Neural progenitor cell (in vitro differentiated cells): Measurements from ENCODE around the gene PCCA. TPM values are rescaled to one million over a fixed set of nuclear protein-coding genes. Genes with fewer than 3 reads are reported as not detected.
"Not testable (repeated sequence)": the region's sequence is repeated elsewhere in the genome, so short reads cannot be mapped to it uniquely, and the experiment has no call there.

Source experiments
- DNase-seq: peaks from one replicate; pipeline ENCODE4 v3.0.0-alpha.2; 2016; ENCODE audit warnings: low spot score
- H2AFZ ChIP-seq: fragments of 200-600 bp; sonication (generic); replicated peaks from 2 replicates; pipeline ENCODE4 v1.6.1; 2016; ENCODE audit warnings: antibody characterized with exemption
- H3F3A ChIP-seq: fragments of 200-600 bp; sonication (generic); 2 replicates; pipeline ENCODE4 v1.6.1; 2016; ENCODE audit warnings: antibody characterized with exemption, low read depth
- H3K27ac ChIP-seq: fragments of 200-600 bp; sonication (generic); 2 replicates; pipeline ENCODE4 v1.5.1; 2016; ENCODE audit warnings: mild to moderate bottlenecking
- H3K27me3 ChIP-seq: fragments of 200-600 bp; sonication (generic); 2 replicates; pipeline ENCODE4 v1.6.1; 2016; ENCODE audit warnings: mild to moderate bottlenecking, moderate library complexity
- H3K36me3 ChIP-seq: fragments of 200-600 bp; sonication (generic); 2 replicates; pipeline ENCODE4 v1.5.1; 2016
- H3K4me1 ChIP-seq: fragments of 200-600 bp; sonication (generic); 2 replicates; pipeline ENCODE4 v1.6.1; 2016; ENCODE audit warnings: mixed run types
- H3K4me2 ChIP-seq: fragments of 200-600 bp; sonication (generic); 2 replicates; pipeline ENCODE4 v1.6.1; 2016
- H3K4me3 ChIP-seq: fragments of 200-600 bp; sonication (generic); 2 replicates; pipeline ENCODE4 v1.5.1; 2016
- H3K79me2 ChIP-seq: fragments of 200-600 bp; sonication (generic); 2 replicates; pipeline ENCODE4 v1.6.1; 2016; ENCODE audit warnings: low read depth
- H3K9ac ChIP-seq: fragments of 200-600 bp; sonication (generic); 2 replicates; pipeline ENCODE4 v1.6.1; 2016
- H3K9me3 ChIP-seq: fragments of 200-600 bp; sonication (generic); 2 replicates; pipeline ENCODE4 v1.5.1; 2016; ENCODE audit warnings: low read depth
- H4K20me1 ChIP-seq: fragments of 200-600 bp; sonication (generic); 2 replicates; pipeline ENCODE4 v1.6.1; 2016; ENCODE audit warnings: low read depth
- H3K27ac Mint-ChIP-seq: 3 replicates; pipeline ENCODE4 v1.8.0; 2021; ENCODE audit warnings: mixed read lengths
- H3K27me3 Mint-ChIP-seq: 2 replicates; pipeline ENCODE4 v1.8.0; 2022; ENCODE audit warnings: low read depth, mild to moderate bottlenecking, inconsistent platforms, moderate library complexity, mixed read lengths; ENCODE audit not compliant: insufficient read depth
- H3K36me3 Mint-ChIP-seq: 3 replicates; pipeline ENCODE4 v1.8.0; 2021; ENCODE audit warnings: mixed read lengths
- H3K4me1 Mint-ChIP-seq: 3 replicates; pipeline ENCODE4 v1.8.0; 2021; ENCODE audit warnings: mixed read lengths
- H3K4me3 Mint-ChIP-seq: 3 replicates; pipeline ENCODE4 v1.8.0; 2021; ENCODE audit warnings: mild to moderate bottlenecking, moderate library complexity, mixed read lengths
- H3K9me3 Mint-ChIP-seq: 3 replicates; pipeline ENCODE4 v1.8.0; 2020; ENCODE audit warnings: mixed read lengths
- EZH2 ChIP-seq: fragments of 200-600 bp; sonication (generic); IDR thresholded peaks from 2 replicates; pipeline ENCODE4 v1.6.1; 2017; ENCODE audit warnings: antibody characterized with exemption, mild to moderate bottlenecking, moderate library complexity
- EZH2phosphoT487 ChIP-seq: fragments of 200-600 bp; sonication (generic); IDR thresholded peaks from 2 replicates; pipeline ENCODE4 v1.6.1; 2017; ENCODE audit warnings: antibody characterized with exemption
- total RNA-seq: library from RNA; depleted of rRNA; stranded (reverse); fragments of >200 nt; gene quantifications from 2 replicates; pipeline ENCODE4 v1.2.3, GENCODE V29; 2015; ENCODE audit warnings: low replicate concordance
- TF ChIP-seq, protein P1 (sequence below): fragments of 200-600 bp; sonication (generic); IDR thresholded peaks from 2 replicates; pipeline ENCODE4 v1.5.1; 2017; ENCODE audit warnings: antibody characterized with exemption, mild to moderate bottlenecking

PCCA gene
- total RNA-seq, 1 donor from 2014 or later: 60.6 TPM

DNA sequence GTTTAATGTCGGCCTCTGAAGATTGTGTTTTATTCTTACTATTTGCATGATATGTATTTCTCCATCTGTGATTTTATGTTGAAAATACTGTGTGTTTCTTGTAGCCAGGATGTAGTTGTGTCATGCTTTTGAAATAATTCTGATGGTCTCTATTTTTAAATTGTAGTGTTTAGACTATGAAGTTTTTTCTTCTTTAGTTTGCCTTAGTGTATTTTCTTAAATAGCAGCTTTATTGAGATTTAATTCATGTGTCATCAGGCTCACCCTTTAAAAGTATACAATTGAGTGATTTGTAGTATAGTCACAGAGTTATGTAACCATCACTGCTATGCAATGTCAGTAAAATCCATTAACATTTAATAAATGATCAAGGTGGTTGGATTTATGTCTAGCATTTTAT lies 74.5 kb downstream of the PCCA start:
- DNase-seq: no peak
- H3K9me3 ChIP-seq: no peaks in the 10 kb centered on the region
- Mint-ChIP-seq H3K27ac (no peak overlapping the region), H3K27me3 (peaks cover 2% of the 10 kb centered on the region), H3K4me1 (peaks cover 15% of the 10 kb centered on the region), H3K36me3 (peaks cover 31% of the 10 kb centered on the region), H3K4me3 (no peak overlapping the region), H3K9me3 (no peaks in the 10 kb centered on the region)
- H3K4me1 ChIP-seq: peaks cover 17% of the 10 kb centered on the region
- no peaks in the 10 kb centered on the region for H4K20me1 ChIP-seq
- no peaks in the 10 kb centered on the region for H3K27me3 ChIP-seq
- no peak overlapping the region for H3K4me3 ChIP-seq
- no peaks in the 10 kb centered on the region for H3K36me3 ChIP-seq
- TF ChIP-seq EZH2 (no peak), EZH2phosphoT487 (no peak)
- TF ChIP-seq, protein P1, sequence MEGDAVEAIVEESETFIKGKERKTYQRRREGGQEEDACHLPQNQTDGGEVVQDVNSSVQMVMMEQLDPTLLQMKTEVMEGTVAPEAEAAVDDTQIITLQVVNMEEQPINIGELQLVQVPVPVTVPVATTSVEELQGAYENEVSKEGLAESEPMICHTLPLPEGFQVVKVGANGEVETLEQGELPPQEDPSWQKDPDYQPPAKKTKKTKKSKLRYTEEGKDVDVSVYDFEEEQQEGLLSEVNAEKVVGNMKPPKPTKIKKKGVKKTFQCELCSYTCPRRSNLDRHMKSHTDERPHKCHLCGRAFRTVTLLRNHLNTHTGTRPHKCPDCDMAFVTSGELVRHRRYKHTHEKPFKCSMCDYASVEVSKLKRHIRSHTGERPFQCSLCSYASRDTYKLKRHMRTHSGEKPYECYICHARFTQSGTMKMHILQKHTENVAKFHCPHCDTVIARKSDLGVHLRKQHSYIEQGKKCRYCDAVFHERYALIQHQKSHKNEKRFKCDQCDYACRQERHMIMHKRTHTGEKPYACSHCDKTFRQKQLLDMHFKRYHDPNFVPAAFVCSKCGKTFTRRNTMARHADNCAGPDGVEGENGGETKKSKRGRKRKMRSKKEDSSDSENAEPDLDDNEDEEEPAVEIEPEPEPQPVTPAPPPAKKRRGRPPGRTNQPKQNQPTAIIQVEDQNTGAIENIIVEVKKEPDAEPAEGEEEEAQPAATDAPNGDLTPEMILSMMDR: no peak
- H3K9ac ChIP-seq: no peak overlapping the region
- H3K4me2 ChIP-seq: no peak overlapping the region
- H2AFZ ChIP-seq: no peak overlapping the region
- H3K27ac ChIP-seq: no peak overlapping the region
- H3K79me2 ChIP-seq: peaks cover 26% of the 10 kb centered on the region
- peaks cover 14% of the 10 kb centered on the region for H3F3A ChIP-seq

DNA sequence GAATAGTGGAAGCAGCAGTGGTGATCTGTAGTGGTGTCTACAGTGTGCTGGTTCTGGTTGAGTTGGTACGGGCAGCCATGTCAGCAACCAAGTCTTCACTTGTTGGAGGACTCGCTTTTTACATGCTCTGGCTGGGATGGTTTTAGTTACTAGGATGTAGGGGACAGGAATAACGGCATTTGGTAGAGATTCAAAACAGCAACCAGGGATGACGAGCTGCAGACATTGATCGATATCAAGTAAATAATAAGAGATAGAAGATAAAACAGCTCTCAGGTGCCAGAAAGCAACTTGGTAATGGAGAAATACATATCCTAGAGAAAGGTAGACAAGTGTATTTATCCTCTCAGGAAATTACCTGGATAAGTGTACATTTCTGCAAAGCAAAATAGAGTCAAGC lies 84.3 kb downstream of the PCCA start:
- no peaks in the 10 kb centered on the region for H3K27me3 ChIP-seq
- peaks cover 32% of the 10 kb centered on the region for H3K79me2 ChIP-seq
- peaks cover 3% of the 10 kb centered on the region for H4K20me1 ChIP-seq
- no peak overlapping the region for H3K4me2 ChIP-seq
- Mint-ChIP-seq H3K9me3 (peaks cover 11% of the 10 kb centered on the region), H3K4me3 (no peak overlapping the region), H3K36me3 (peaks cover 21% of the 10 kb centered on the region), H3K4me1 (peaks cover 33% of the 10 kb centered on the region), H3K27ac (no peak overlapping the region), H3K27me3 (no peaks in the 10 kb centered on the region)
- no peak for DNase-seq
- H2AFZ ChIP-seq: no peak overlapping the region
- no peak overlapping the region for H3K9ac ChIP-seq
- peaks cover 35% of the 10 kb centered on the region for H3K4me1 ChIP-seq
- no peak for TF ChIP-seq EZH2
- TF ChIP-seq, protein P1: no peak
- no peak for TF ChIP-seq EZH2phosphoT487
- H3K9me3 ChIP-seq: no peaks in the 10 kb centered on the region
- no peaks in the 10 kb centered on the region for H3K36me3 ChIP-seq
- no peak overlapping the region for H3K4me3 ChIP-seq
- peaks cover 53% of the 10 kb centered on the region for H3F3A ChIP-seq
- no peak overlapping the region for H3K27ac ChIP-seq

DNA sequence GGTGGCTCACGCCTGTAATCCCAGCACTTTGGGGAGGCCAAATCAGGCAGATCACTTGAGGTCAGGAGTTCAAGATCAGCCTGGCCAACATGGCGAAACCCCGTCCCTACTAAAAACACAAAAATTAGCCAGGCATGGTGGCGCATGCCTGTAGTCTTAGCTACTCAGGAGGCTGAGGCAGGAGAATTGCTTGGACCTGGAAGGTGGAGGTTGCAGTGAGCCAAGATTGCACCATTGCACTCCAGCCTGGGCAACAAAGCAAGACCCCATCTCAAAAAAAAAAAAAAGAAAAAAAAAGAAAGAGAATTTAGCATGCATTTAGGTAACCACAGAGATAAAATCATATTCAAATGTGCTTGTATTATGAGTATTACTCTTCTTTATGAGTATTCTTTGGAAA lies 85.6 kb downstream of the PCCA start:
- not testable (repeated sequence) for H3K9ac ChIP-seq, H3K4me2 ChIP-seq, H3K27ac Mint-ChIP-seq, DNase-seq, H3K4me3 ChIP-seq, H2AFZ ChIP-seq, H4K20me1 ChIP-seq, H3K4me3 Mint-ChIP-seq, H3K9me3 ChIP-seq, H3K36me3 ChIP-seq, H3K27ac ChIP-seq, H3K27me3 Mint-ChIP-seq, H3K27me3 ChIP-seq
- H3K4me1 ChIP-seq: peaks cover 44% of the 10 kb centered on the region
- H3F3A ChIP-seq: peaks cover 55% of the 10 kb centered on the region
- Mint-ChIP-seq H3K9me3 (peaks cover 11% of the 10 kb centered on the region), H3K4me1 (peaks cover 40% of the 10 kb centered on the region), H3K36me3 (peaks cover 21% of the 10 kb centered on the region)
- H3K79me2 ChIP-seq: peaks cover 43% of the 10 kb centered on the region

DNA sequence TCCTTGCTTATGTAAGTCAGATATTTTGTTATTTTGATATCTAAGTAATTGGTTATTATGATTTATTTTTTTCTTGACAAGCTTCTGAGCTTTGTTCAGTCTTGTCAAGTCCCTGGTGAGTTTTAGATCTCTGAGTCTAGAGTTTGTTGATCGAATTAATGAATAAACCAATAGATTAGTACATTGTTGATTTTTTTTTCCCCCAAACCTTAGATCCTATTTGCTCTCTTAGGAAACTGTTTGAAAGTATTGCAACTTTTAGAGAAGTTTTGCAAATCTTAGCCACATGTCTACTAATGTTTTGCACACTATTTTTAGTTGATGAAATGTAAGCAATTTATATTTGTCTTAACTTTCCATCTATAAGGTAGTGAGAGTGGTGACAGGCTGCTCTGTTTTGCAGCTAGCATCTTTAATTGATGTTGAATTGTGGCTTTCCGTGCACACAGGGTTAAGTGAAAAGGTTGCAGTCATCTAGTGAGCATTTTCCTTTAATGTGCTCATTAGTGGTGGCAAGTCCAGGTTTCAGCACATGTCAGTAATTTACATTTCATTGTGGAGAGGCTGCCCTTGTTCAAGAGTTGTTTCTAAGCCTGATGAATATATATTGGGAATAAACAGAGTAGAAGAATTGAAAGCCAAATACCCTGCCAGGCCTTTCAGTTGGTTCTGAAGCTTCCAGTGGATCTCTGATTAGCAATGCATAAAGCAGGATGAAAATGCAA lies 86.3 kb downstream of the PCCA start:
- Histone ChIP-seq H3K79me2 (peaks cover 42% of the 10 kb centered on the region), H3K4me1 (peaks cover 45% of the 10 kb centered on the region), H3K36me3 (no peaks in the 10 kb centered on the region), H3K27me3 (no peaks in the 10 kb centered on the region), H2AFZ (no peak overlapping the region), H3F3A (peaks cover 62% of the 10 kb centered on the region), H3K9ac (no peak overlapping the region), H4K20me1 (peaks cover 3% of the 10 kb centered on the region), H3K27ac (peak overlapping the region; percentile 73), H3K4me2 (peak overlapping the region; percentile 45), H3K9me3 (no peaks in the 10 kb centered on the region), H3K4me3 (peak overlapping the region; percentile 11)
- TF ChIP-seq EZH2: no peak
- no peak for TF ChIP-seq EZH2phosphoT487
- TF ChIP-seq, protein P1: no peak
- peaks cover 19% of the 10 kb centered on the region for H3K36me3 Mint-ChIP-seq
- peaks cover 45% of the 10 kb centered on the region for H3K4me1 Mint-ChIP-seq
- H3K4me3 Mint-ChIP-seq: no peak overlapping the region
- H3K27ac Mint-ChIP-seq: peak overlapping the region; percentile 58
- peak; percentile 21 for DNase-seq
- H3K9me3 Mint-ChIP-seq: peaks cover 11% of the 10 kb centered on the region
- H3K27me3 Mint-ChIP-seq: no peaks in the 10 kb centered on the region
